AG08396 (cell line): ENCODE measurements around the gene CUZD1.
"Not testable (repeated sequence)": the region's sequence is repeated elsewhere in the genome, so short reads cannot be mapped to it uniquely, and the experiment has no call there.

Source experiments
- DNase-seq: peaks from one replicate; pipeline ENCODE4 v3.0.0; 2012; ENCODE audit warnings: low spot score, mixed read lengths

CUZD1 gene

GRCh38 chr10:122845783-122846332 lies at the start of gene CUZD1:
Gene CUZD1, minus strand, starts transcription at chr10:122845857. Its CDS starts 14 bp downstream, at chr10:122845843.
- DNase-seq: no peak

- DNase-seq: no peak
Measured at GRCh38 chr10:122894261-122894944, 48.7 kb upstream of the CUZD1 start.

- DNase-seq: no peak
Measured at GRCh38 chr10:122884166-122884565, 38.5 kb upstream of the CUZD1 start.

GRCh38 chr10:122882766-122883165 lies 37.1 kb upstream of the CUZD1 start:
- DNase-seq: no peak

GRCh38 chr10:122879339-122880273 lies 33.9 kb upstream of the CUZD1 start, which contains the start of gene FAM24B:
Gene FAM24B, minus strand, starts transcription at chr10:122879581. Its CDS starts 29,066 bp downstream, at chr10:122850515.
- peak; percentile 96 for DNase-seq

GRCh38 chr10:122878799-122879338 lies 33.2 kb upstream of the CUZD1 start:
- no peak for DNase-seq

GRCh38 chr10:122877264-122877663 lies 31.6 kb upstream of the CUZD1 start:
- DNase-seq: no peak

GRCh38 chr10:122876467-122876855 lies 30.8 kb upstream of the CUZD1 start:
- DNase-seq: no peak

GRCh38 chr10:122875843-122876466 lies 30.3 kb upstream of the CUZD1 start:
- no peak for DNase-seq

GRCh38 chr10:122871947-122872346 lies 26.3 kb upstream of the CUZD1 start:
- not testable (repeated sequence) for DNase-seq

GRCh38 chr10:122868768-122869167 lies 23.1 kb upstream of the CUZD1 start:
- not testable (repeated sequence) for DNase-seq

- not testable (repeated sequence) for DNase-seq
Measured at GRCh38 chr10:122866757-122867482, 21.3 kb upstream of the CUZD1 start.

- no peak for DNase-seq
Measured at GRCh38 chr10:122864901-122865300, 19.2 kb upstream of the CUZD1 start.

- no peak for DNase-seq
Measured at GRCh38 chr10:122864194-122864592, 18.5 kb upstream of the CUZD1 start.

GRCh38 chr10:122863216-122864193 lies 17.8 kb upstream of the CUZD1 start:
- no peak for DNase-seq

- peak; percentile 36 for DNase-seq
Measured at GRCh38 chr10:122861711-122862161, 16.1 kb upstream of the CUZD1 start.

- DNase-seq: no peak
Measured at GRCh38 chr10:122859527-122859926, 13.9 kb upstream of the CUZD1 start.

- DNase-seq: not testable (repeated sequence)
Measured at GRCh38 chr10:122858042-122858441, 12.4 kb upstream of the CUZD1 start.

- DNase-seq: no peak
Measured at GRCh38 chr10:122856902-122857301, 11.2 kb upstream of the CUZD1 start.

- no peak for DNase-seq
Measured at GRCh38 chr10:122855745-122856144, 10.1 kb upstream of the CUZD1 start.
